ENCODE results near the gene AKAP8L.

DNA sequence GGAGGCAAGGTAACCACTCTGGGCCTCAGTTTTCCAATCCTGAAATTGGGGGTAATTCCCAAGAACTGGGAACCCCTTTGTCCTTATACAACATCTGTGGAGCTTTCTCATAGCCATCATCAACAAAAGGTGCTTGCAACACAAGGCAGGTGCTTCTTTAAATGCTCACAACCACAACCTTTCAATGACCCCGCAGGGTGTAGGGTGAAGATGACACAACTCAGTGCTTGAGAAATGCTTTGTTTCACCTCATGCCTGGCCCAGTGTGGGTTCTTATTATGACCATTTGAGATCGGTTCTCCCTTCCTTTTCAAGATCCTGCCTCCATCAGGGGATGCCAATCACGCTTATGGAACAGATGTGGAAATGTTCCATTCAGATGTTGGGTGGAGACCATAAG is 22.5 kb upstream of the AKAP8L start:
- TF ChIP-seq, protein P1, sequence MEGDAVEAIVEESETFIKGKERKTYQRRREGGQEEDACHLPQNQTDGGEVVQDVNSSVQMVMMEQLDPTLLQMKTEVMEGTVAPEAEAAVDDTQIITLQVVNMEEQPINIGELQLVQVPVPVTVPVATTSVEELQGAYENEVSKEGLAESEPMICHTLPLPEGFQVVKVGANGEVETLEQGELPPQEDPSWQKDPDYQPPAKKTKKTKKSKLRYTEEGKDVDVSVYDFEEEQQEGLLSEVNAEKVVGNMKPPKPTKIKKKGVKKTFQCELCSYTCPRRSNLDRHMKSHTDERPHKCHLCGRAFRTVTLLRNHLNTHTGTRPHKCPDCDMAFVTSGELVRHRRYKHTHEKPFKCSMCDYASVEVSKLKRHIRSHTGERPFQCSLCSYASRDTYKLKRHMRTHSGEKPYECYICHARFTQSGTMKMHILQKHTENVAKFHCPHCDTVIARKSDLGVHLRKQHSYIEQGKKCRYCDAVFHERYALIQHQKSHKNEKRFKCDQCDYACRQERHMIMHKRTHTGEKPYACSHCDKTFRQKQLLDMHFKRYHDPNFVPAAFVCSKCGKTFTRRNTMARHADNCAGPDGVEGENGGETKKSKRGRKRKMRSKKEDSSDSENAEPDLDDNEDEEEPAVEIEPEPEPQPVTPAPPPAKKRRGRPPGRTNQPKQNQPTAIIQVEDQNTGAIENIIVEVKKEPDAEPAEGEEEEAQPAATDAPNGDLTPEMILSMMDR (IDR thresholded peaks at IDR 0.05 in 8 of 11, conservative IDR thresholded peaks at IDR 0.05 in 3 of 11): no peak
- TF ChIP-seq POLR2A (IDR thresholded peaks at IDR 0.05): no peak

Data from spleen (tissue), 7 donors.